HepG2 (cell line): ENCODE data around the gene WRAP73.

Experiments
- CC2D1A ChIP-seq: sonication (generic); formaldehyde crosslinking; IDR thresholded peaks from 2 replicates; pipeline ENCODE4 v1.8.1; 2023; ENCODE audit warnings: mild to moderate bottlenecking, missing genetic modification reagents
- RAD21 ChIP-seq: fragments of 450-650 bp; formaldehyde crosslinking; IDR thresholded peaks from 2 replicates; pipeline ENCODE4 v1.5.0; 2020; ENCODE audit warnings: mild to moderate bottlenecking
- SRSF9 ChIP-seq: fragments of 200-400 bp; formaldehyde crosslinking; IDR thresholded peaks from 2 replicates; pipeline ENCODE4 v1.6.1; 2018; ENCODE audit warnings: borderline replicate concordance, mild to moderate bottlenecking, low read depth, low read length; ENCODE audit not compliant: insufficient read depth, poor library complexity, severe bottlenecking
- TAF1 ChIP-seq: sonication (generic); formaldehyde crosslinking; IDR thresholded peaks from 2 replicates; pipeline ENCODE4 v1.4.0; 2020; ENCODE audit warnings: missing genetic modification reagents
- TF ChIP-seq, protein P1 (sequence below): sonication (generic); formaldehyde crosslinking; IDR thresholded peaks from 2 replicates; pipeline ENCODE4 v1.4.0; 2020; ENCODE audit warnings: missing genetic modification reagents

DNA sequence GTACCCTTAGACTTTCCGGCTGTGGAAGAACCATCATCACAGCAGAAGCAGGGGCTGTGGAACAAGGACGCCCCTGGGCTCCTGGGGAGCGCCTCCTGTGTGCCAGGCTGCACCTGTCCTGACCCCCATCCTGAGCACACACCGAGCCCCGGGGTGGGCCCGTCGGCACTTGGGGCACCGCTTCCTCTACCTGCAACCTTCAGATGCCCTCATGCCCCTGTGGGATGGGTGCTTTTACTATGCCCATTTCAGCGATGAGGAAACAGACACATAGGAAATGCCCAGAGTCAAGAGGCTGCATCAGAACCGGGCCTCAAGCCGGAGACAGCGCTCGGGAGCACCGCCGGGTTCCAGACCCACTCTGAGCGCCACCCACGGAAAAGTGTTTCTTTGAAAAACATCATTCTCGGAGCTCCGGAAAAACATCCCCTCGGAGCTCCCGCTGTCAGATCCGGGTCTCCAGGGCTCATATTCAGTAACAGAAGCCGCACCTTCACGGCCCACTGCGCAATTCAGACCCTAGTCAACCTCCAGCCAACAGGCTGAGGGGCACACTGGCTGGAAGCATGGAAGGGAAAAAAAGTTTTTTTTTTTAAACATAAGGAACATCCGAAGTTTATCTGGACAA is 17.1 kb downstream of the WRAP73 start:
- no peak for TF ChIP-seq RAD21 (CRISPR knock-in tag)
- TF ChIP-seq CC2D1A (CRISPR knock-in tag): no peak
- TF ChIP-seq, protein P1, sequence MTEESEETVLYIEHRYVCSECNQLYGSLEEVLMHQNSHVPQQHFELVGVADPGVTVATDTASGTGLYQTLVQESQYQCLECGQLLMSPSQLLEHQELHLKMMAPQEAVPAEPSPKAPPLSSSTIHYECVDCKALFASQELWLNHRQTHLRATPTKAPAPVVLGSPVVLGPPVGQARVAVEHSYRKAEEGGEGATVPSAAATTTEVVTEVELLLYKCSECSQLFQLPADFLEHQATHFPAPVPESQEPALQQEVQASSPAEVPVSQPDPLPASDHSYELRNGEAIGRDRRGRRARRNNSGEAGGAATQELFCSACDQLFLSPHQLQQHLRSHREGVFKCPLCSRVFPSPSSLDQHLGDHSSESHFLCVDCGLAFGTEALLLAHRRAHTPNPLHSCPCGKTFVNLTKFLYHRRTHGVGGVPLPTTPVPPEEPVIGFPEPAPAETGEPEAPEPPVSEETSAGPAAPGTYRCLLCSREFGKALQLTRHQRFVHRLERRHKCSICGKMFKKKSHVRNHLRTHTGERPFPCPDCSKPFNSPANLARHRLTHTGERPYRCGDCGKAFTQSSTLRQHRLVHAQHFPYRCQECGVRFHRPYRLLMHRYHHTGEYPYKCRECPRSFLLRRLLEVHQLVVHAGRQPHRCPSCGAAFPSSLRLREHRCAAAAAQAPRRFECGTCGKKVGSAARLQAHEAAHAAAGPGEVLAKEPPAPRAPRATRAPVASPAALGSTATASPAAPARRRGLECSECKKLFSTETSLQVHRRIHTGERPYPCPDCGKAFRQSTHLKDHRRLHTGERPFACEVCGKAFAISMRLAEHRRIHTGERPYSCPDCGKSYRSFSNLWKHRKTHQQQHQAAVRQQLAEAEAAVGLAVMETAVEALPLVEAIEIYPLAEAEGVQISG (CRISPR knock-in tag): no peak
- no peak for TF ChIP-seq TAF1 (CRISPR knock-in tag)
- TF ChIP-seq SRSF9: no peak
